Neuron (in vitro differentiated cells): ENCODE data around the gene ZNG1F.
"Not testable (repeated sequence)": the region's sequence is repeated elsewhere in the genome, so short reads cannot be mapped to it uniquely, and the experiment has no call there.

Experiments
- H2AFZ ChIP-seq: one replicate; pipeline ENCODE4 v1.6.1; 2013; ENCODE audit warnings: low read depth, mild to moderate bottlenecking, inconsistent platforms, low read length, moderate library complexity
- H3K27me3 ChIP-seq: one replicate; pipeline ENCODE4 v1.6.1; 2013; ENCODE audit warnings: low read length; ENCODE audit not compliant: insufficient read depth
- H3K36me3 ChIP-seq: one replicate; pipeline ENCODE4 v1.6.1; 2013; ENCODE audit warnings: low read length; ENCODE audit not compliant: insufficient read depth
- H3K4me1 ChIP-seq: one replicate; pipeline ENCODE4 v1.6.1; 2013; ENCODE audit warnings: low read length; ENCODE audit not compliant: insufficient read depth
- H3K4me3 ChIP-seq: 2 replicates; pipeline ENCODE4 v1.5.1; 2013; ENCODE audit warnings: mild to moderate bottlenecking, low read length, moderate library complexity
- H3K9me3 ChIP-seq: one replicate; pipeline ENCODE4 v1.6.1; 2013; ENCODE audit warnings: low read length

Gene ZNG1F

GRCh38 chr9:41189217-41189616, at the start of gene ZNG1F:
TSS of gene ZNG1F (minus strand) at chr9:41189317. CDS start at chr9:41189258, 59 bp downstream.
- not testable (repeated sequence) for H3K4me3 ChIP-seq, H3K36me3 ChIP-seq, H3K27me3 ChIP-seq, H3K4me1 ChIP-seq, H3K9me3 ChIP-seq, H2AFZ ChIP-seq

- peak overlapping the region; percentile 39 for H3K4me3 ChIP-seq
- not testable (repeated sequence) for H3K27me3 ChIP-seq, H3K36me3 ChIP-seq, H3K4me1 ChIP-seq, H3K9me3 ChIP-seq, H2AFZ ChIP-seq
Measured at GRCh38 chr9:41237110-41237749, 48.1 kb upstream of the ZNG1F start.

GRCh38 chr9:41236486-41237109, 47.5 kb upstream of the ZNG1F start:
- H3K36me3 ChIP-seq, H3K4me3 ChIP-seq, H3K9me3 ChIP-seq, H3K4me1 ChIP-seq, H2AFZ ChIP-seq, H3K27me3 ChIP-seq: not testable (repeated sequence)

- H3K4me1 ChIP-seq, H2AFZ ChIP-seq, H3K27me3 ChIP-seq, H3K36me3 ChIP-seq, H3K9me3 ChIP-seq: not testable (repeated sequence)
- H3K4me3 ChIP-seq, result peak overlapping the region; percentile 27
Measured at GRCh38 chr9:41234811-41235805, 46.0 kb upstream of the ZNG1F start.

- H3K27me3 ChIP-seq, H2AFZ ChIP-seq, H3K4me3 ChIP-seq, H3K36me3 ChIP-seq, H3K9me3 ChIP-seq, H3K4me1 ChIP-seq: not testable (repeated sequence)
Measured at GRCh38 chr9:41234221-41234620, 45.1 kb upstream of the ZNG1F start.

- H3K4me3 ChIP-seq, H2AFZ ChIP-seq, H3K27me3 ChIP-seq, H3K36me3 ChIP-seq, H3K9me3 ChIP-seq, H3K4me1 ChIP-seq: not testable (repeated sequence)
Measured at GRCh38 chr9:41232326-41232725, 43.2 kb upstream of the ZNG1F start.

- H3K4me1 ChIP-seq, H3K9me3 ChIP-seq, H2AFZ ChIP-seq, H3K27me3 ChIP-seq, H3K36me3 ChIP-seq, H3K4me3 ChIP-seq: not testable (repeated sequence)
Measured at GRCh38 chr9:41230418-41230817, 41.3 kb upstream of the ZNG1F start.

- Histone ChIP-seq H3K36me3 (no peaks in the 10 kb centered on the region), H3K27me3 (no peaks in the 10 kb centered on the region), H2AFZ (no peak overlapping the region), H3K4me1 (no peaks in the 10 kb centered on the region), H3K9me3 (no peaks in the 10 kb centered on the region), H3K4me3 (no peak overlapping the region)
Measured at GRCh38 chr9:41229408-41230401, 40.6 kb upstream of the ZNG1F start.

GRCh38 chr9:41219831-41220230, 30.7 kb upstream of the ZNG1F start:
- not testable (repeated sequence) for H3K9me3 ChIP-seq, H2AFZ ChIP-seq, H3K27me3 ChIP-seq, H3K36me3 ChIP-seq, H3K4me3 ChIP-seq, H3K4me1 ChIP-seq

- not testable (repeated sequence) for H3K4me1 ChIP-seq, H2AFZ ChIP-seq, H3K9me3 ChIP-seq, H3K36me3 ChIP-seq, H3K27me3 ChIP-seq, H3K4me3 ChIP-seq
Measured at GRCh38 chr9:41188439-41188838, 678 bp downstream of the ZNG1F start.

- not testable (repeated sequence) for H3K4me1 ChIP-seq, H3K4me3 ChIP-seq, H2AFZ ChIP-seq, H3K9me3 ChIP-seq, H3K36me3 ChIP-seq, H3K27me3 ChIP-seq
Measured at GRCh38 chr9:41174994-41175393, 14.1 kb downstream of the ZNG1F start.

GRCh38 chr9:41150116-41150515, 39.0 kb downstream of the ZNG1F start:
- not testable (repeated sequence) for H3K36me3 ChIP-seq, H3K4me1 ChIP-seq, H3K9me3 ChIP-seq, H3K27me3 ChIP-seq, H3K4me3 ChIP-seq, H2AFZ ChIP-seq
